Measurements from ENCODE around the gene SCARB1.

SCARB1 gene

GRCh38 chr12:124796303-124796960 is 67.2 kb downstream of the SCARB1 start:
- no peak for DNase-seq

- DNase-seq, result no peak
Measured at GRCh38 chr12:124795081-124795948, 68.3 kb downstream of the SCARB1 start.

- DNase-seq, result peak; percentile 91
Measured at GRCh38 chr12:124792961-124793441, 70.7 kb downstream of the SCARB1 start.

- DNase-seq, result no peak
Measured at GRCh38 chr12:124792156-124792555, 71.5 kb downstream of the SCARB1 start.

- no peak for DNase-seq
Measured at GRCh38 chr12:124790650-124791400, 72.8 kb downstream of the SCARB1 start.

- no peak for DNase-seq
Measured at GRCh38 chr12:124788936-124789555, 74.6 kb downstream of the SCARB1 start.

GRCh38 chr12:124786061-124786964 is 77.4 kb downstream of the SCARB1 start:
- peak; percentile 94 for DNase-seq

- no peak for DNase-seq
Measured at GRCh38 chr12:124784871-124785572, 78.6 kb downstream of the SCARB1 start.

GRCh38 chr12:124783087-124783486 is 80.6 kb downstream of the SCARB1 start:
- no peak for DNase-seq

GRCh38 chr12:124782132-124782531 is 81.5 kb downstream of the SCARB1 start:
- DNase-seq, result no peak

GRCh38 chr12:124780752-124781685 is 82.6 kb downstream of the SCARB1 start:
- DNase-seq, result peak; percentile 29

- DNase-seq, result no peak
Measured at GRCh38 chr12:124780336-124780735, 83.3 kb downstream of the SCARB1 start.

GRCh38 chr12:124779161-124780141 is 84.2 kb downstream of the SCARB1 start:
- no peak for DNase-seq

- no peak for DNase-seq
Measured at GRCh38 chr12:124778411-124778810, 85.3 kb downstream of the SCARB1 start.

GRCh38 chr12:124777399-124778372 is 86.0 kb downstream of the SCARB1 start:
- no peak for DNase-seq

- DNase-seq, result no peak
Measured at GRCh38 chr12:124776125-124776513, 87.5 kb downstream of the SCARB1 start.
